Right lobe of liver (tissue), 6 donors: ENCODE data around the gene WFDC5. TPM values are rescaled to one million over a fixed set of nuclear protein-coding genes. Genes with fewer than 3 reads are reported as not detected.

ENCODE experiments used
- ATAC-seq, 4 donors: fragments of 200-7000 bp; cut with Tn5 transposase; one replicate each; pipeline ENCODE4 v1.9.1; 2020; ENCODE audit warnings: mild to moderate bottlenecking in 4 of 4, moderate library complexity in 4 of 4
- DNase-seq, 3 donors: peaks; one replicate each; pipeline ENCODE4 v3.0.0-alpha.2; 2020
- H3K27ac ChIP-seq, 3 donors: fragments of 200-600 bp; one replicate each; pipeline ENCODE4 v1.8.0; 2022
- H3K27me3 ChIP-seq, 2 donors: fragments of 200-600 bp; one replicate each; pipeline ENCODE4 v1.8.0; 2022
- H3K36me3 ChIP-seq, 4 donors: fragments of 200-600 bp; sonication (generic) in 1 of 4; one replicate each; pipeline versions ENCODE4 v1.5.1 to v1.8.0; 2017 to 2022; ENCODE audit warnings: control low read depth in 1 of 4
- H3K4me1 ChIP-seq, 4 donors: fragments of 200-600 bp; sonication (generic) in 1 of 4; one replicate each; pipeline versions ENCODE4 v1.5.1 to v1.8.0; 2017 to 2022; ENCODE audit warnings: control low read depth in 1 of 4
- H3K4me3 ChIP-seq, 3 donors: fragments of 200-600 bp; one replicate each; pipeline ENCODE4 v1.8.0; 2022
- H3K9me3 ChIP-seq, 4 donors: fragments of 200-600 bp; sonication (generic) in 1 of 4; one replicate each; pipeline versions ENCODE4 v1.5.1 to v1.8.0; 2017 to 2022; ENCODE audit warnings: control low read depth in 1 of 4
- POLR2A ChIP-seq: fragments of 450-650 bp; IDR thresholded peaks from one replicate; pipeline ENCODE4 v1.6.1; 2017; ENCODE audit warnings: antibody characterized with exemption, mild to moderate bottlenecking
- WGBS: methylation state at CpG from one replicate; pipeline ENCODE4 v1.1.6; 2018; ENCODE audit warnings: low coverage, low lambda C conversion rate; ENCODE audit not compliant: insufficient coverage; ENCODE audit errors: missing lambda C conversion rate; 5-methylcytosine and 5-hydroxymethylcytosine counted together
- intact Hi-C, 2 donors: fragments of 100-400 bp; cut with DNase I; formaldehyde crosslinking; loops; one replicate each; pipeline versions ENCODE4 v1.11.2 to v1.14.1; 2022
- total RNA-seq, 6 experiments: library from RNA; depleted of rRNA in 2 of 6; stranded (reverse); fragments of >200 nt in 2 of 6; fragmentation: NEBNext Ultra II Directional in 3 of 6; extraction: Animal tissue kit (Norgen Biotek cat#: 25700) in 3 of 6; gene quantifications; one replicate each; pipeline versions ENCODE4 v1.1.0 to v1.2.4, GENCODE V29; 2016 to 2023
- TF ChIP-seq, protein P1 (sequence below), 4 donors: fragments of 200-600 bp in 3 of 4; fragments of 450-650 bp in 1 of 4; IDR thresholded peaks; one replicate each; pipeline versions ENCODE4 v1.5.1 to v1.8.0; 2016 to 2022; ENCODE audit warnings: antibody characterized with exemption in 4 of 4, mild to moderate bottlenecking in 2 of 4
- donor health status: DM: no; HTN: yes; CAD: no.
- donor health status: DM: no; HTN: no; CAD: no.
- donor health status: DM: no; HTN: no; CAD: no.
- donor health status: DM: no; HTN: yes; CAD: no.
- donor health status: DM: no; HTN: yes; CAD: no.

The WFDC5 gene
- total RNA-seq, 6 experiments from 2014 or later = not detected

DNA sequence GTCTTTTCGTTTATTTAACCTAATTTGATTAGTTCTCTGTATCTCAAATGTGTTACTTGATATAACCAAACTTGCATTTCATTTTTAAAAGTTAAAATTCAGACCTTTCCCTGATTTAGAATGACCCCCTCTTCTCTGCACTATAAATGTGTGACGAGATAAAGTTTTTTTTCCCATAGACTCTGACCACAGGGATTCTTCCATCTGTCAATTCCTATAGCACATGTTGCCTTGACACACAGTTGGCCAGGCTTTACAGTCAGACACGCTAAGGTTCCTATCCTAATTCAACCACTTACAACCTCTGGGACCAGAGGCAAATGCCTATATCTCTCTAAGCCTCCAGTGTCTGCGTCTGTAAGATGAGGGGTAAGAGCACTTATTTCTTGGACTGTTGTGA is 54.7 kb downstream of the WFDC5 start:
- 81% methylated on average over 3 of the region's 4 CpGs for WGBS
- no peak overlapping the region for H3K27ac ChIP-seq
- intact Hi-C loops = no loop called here
- no peaks in the 10 kb centered on the region for H3K36me3 ChIP-seq
- no peaks in the 10 kb centered on the region for H3K27me3 ChIP-seq
- peaks cover 0 to 8% (median 0%) of the 10 kb centered on the region in 4 donors for H3K4me1 ChIP-seq
- TF ChIP-seq, protein P1, sequence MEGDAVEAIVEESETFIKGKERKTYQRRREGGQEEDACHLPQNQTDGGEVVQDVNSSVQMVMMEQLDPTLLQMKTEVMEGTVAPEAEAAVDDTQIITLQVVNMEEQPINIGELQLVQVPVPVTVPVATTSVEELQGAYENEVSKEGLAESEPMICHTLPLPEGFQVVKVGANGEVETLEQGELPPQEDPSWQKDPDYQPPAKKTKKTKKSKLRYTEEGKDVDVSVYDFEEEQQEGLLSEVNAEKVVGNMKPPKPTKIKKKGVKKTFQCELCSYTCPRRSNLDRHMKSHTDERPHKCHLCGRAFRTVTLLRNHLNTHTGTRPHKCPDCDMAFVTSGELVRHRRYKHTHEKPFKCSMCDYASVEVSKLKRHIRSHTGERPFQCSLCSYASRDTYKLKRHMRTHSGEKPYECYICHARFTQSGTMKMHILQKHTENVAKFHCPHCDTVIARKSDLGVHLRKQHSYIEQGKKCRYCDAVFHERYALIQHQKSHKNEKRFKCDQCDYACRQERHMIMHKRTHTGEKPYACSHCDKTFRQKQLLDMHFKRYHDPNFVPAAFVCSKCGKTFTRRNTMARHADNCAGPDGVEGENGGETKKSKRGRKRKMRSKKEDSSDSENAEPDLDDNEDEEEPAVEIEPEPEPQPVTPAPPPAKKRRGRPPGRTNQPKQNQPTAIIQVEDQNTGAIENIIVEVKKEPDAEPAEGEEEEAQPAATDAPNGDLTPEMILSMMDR (IDR thresholded peaks at IDR 0.05) = no peak
- TF ChIP-seq POLR2A = no peak
- H3K9me3 ChIP-seq = no peaks in the 10 kb centered on the region
- H3K4me3 ChIP-seq = no peak overlapping the region
- DNase-seq (no peak), ATAC-seq (no peak)

Other genes with a start within 250 kb of the WFDC5 start
- 10 to 100 TPM; 48.7 to 71.1 (median 54.5) TPM for gene YWHAB, start 229.5 kb downstream of the WFDC5 start, total RNA-seq
- 10 to 100 TPM in 5 of 6 experiments, 1 to 10 TPM in 1; 8.7 to 40.2 (median 27.7) TPM for gene PABPC1L, start 205.1 kb downstream of the WFDC5 start, total RNA-seq
- 10 to 100 TPM in 3 of 6 experiments, 1 to 10 TPM in 3; 6.7 to 17.7 (median 10.0) TPM for gene TOMM34, start 154.8 kb downstream of the WFDC5 start, total RNA-seq
- gene STK4, start 148.7 kb downstream of the WFDC5 start, total RNA-seq = 10 to 100 TPM in 5 of 6 experiments, 1 to 10 TPM in 1; 9.7 to 17.5 (median 13.4) TPM
- under 1 TPM in 1 of 6 experiments, not detected in 5; 0.12 TPM for gene KCNS1, start 14.0 kb downstream of the WFDC5 start, total RNA-seq
- not detected for gene WFDC12, start 9.3 kb upstream of the WFDC5 start, total RNA-seq
- gene PI3, start 59.7 kb upstream of the WFDC5 start, total RNA-seq = not detected
- not detected for gene SEMG1, start 91.9 kb upstream of the WFDC5 start, total RNA-seq
- not detected for gene SEMG2, start 106.2 kb upstream of the WFDC5 start, total RNA-seq
- 100 to 1,000 TPM in 5 of 6 experiments, 10 to 100 TPM in 1; 51.9 to 197 (median 169) TPM for gene SLPI, start 139.4 kb upstream of the WFDC5 start, total RNA-seq
- not detected for gene RBPJL, start 191.7 kb upstream of the WFDC5 start, total RNA-seq
- not detected for gene MATN4, start 193.1 kb upstream of the WFDC5 start, total RNA-seq
- 100 to 1,000 TPM in 4 of 6 experiments, 10 to 100 TPM in 2; 84.3 to 373 (median 116) TPM for gene SDC4, start 233.2 kb upstream of the WFDC5 start, total RNA-seq
- gene SYS1, start 248.0 kb upstream of the WFDC5 start, total RNA-seq = 10 to 100 TPM; 16.6 to 26.2 (median 20.8) TPM